ENCODE data around the gene APPBP2. TPM values are rescaled to one million over a fixed set of nuclear protein-coding genes. Genes with fewer than 3 reads are reported as not detected.

The APPBP2 gene
- total and polyA plus RNA-seq, 12 donors, result 5.5 to 63.4 (median 36.1) TPM

GRCh38 chr17:60535382-60536279 lies 9.6 kb upstream of the APPBP2 start:
- intact Hi-C loops (cut with DNase I), result no loop called here
- Histone ChIP-seq H3K27ac (no peak overlapping the region), H3K36me3 (replicated peaks in 1 of 2) (no peaks in the 10 kb centered on the region), H3K27me3 (no peaks in the 10 kb centered on the region), H3K4me1 (replicated peaks in 1 of 2) (no peaks in the 10 kb centered on the region), H3K4me3 (no peak overlapping the region), H3K9me3 (replicated peaks in 1 of 3) (no peaks in the 10 kb centered on the region)
- 47 to 57% (median 54%) methylated on average over 3 of the region's 3 CpGs for WGBS, 4 donors
- TF ChIP-seq POLR2A (IDR thresholded peaks at IDR 0.05), result no peak
- TF ChIP-seq, protein P1, sequence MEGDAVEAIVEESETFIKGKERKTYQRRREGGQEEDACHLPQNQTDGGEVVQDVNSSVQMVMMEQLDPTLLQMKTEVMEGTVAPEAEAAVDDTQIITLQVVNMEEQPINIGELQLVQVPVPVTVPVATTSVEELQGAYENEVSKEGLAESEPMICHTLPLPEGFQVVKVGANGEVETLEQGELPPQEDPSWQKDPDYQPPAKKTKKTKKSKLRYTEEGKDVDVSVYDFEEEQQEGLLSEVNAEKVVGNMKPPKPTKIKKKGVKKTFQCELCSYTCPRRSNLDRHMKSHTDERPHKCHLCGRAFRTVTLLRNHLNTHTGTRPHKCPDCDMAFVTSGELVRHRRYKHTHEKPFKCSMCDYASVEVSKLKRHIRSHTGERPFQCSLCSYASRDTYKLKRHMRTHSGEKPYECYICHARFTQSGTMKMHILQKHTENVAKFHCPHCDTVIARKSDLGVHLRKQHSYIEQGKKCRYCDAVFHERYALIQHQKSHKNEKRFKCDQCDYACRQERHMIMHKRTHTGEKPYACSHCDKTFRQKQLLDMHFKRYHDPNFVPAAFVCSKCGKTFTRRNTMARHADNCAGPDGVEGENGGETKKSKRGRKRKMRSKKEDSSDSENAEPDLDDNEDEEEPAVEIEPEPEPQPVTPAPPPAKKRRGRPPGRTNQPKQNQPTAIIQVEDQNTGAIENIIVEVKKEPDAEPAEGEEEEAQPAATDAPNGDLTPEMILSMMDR (IDR thresholded peaks at IDR 0.05), result no peak
- DNase-seq, result no peak

- TF ChIP-seq, protein P1 (IDR thresholded peaks at IDR 0.05), result no peak
- no peak for TF ChIP-seq POLR2A (IDR thresholded peaks at IDR 0.05)
- H3K27me3 ChIP-seq, result no peaks in the 10 kb centered on the region
- intact Hi-C loops (cut with DNase I), result no loop called here
- no peaks in the 10 kb centered on the region for H3K9me3 ChIP-seq (replicated peaks in 1 of 3)
- H3K4me3 ChIP-seq, result no peak overlapping the region
- WGBS, 4 donors, result 87 to 91% (median 89%) methylated on average over 7 of the region's 7 CpGs
- H3K36me3 ChIP-seq (replicated peaks in 1 of 2), result no peaks in the 10 kb centered on the region
- H3K27ac ChIP-seq, result no peak overlapping the region
- DNase-seq, result no peak
- H3K4me1 ChIP-seq (replicated peaks in 1 of 2), result no peaks in the 10 kb centered on the region
Observed at GRCh38 chr17:60534613-60535157, 8.6 kb upstream of the APPBP2 start.

DNA sequence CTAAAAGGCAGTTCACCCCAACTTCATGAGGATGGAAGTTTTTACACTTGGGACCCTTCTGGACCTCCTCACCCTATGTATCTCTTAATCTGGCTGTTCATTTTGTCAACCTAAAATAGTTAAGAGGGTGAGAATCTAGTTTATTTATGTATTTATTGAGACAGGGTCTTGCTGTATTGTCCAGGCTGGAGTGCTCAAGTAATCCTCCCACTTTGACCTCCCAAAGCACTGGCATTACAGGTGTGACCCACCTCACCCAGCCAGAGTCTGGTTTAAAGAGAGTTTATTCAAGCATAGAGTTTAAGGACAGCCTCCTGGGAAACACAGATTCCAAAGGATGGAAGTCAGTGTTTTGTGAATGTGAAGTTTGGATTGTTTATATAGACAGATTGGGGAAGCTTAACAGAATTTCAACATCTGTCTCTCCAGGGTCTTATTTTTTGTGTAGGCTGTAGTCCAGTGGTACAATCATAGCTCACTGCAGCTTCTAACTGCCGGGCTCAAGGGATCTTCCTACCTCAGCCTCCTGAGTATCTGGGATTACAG lies 8.0 kb upstream of the APPBP2 start:
- Histone ChIP-seq H3K27me3 (no peaks in the 10 kb centered on the region), H3K36me3 (replicated peaks in 1 of 2) (no peaks in the 10 kb centered on the region), H3K9me3 (replicated peaks in 1 of 3) (no peaks in the 10 kb centered on the region), H3K4me1 (replicated peaks in 1 of 2) (no peaks in the 10 kb centered on the region), H3K4me3 (no peak overlapping the region), H3K27ac (no peak overlapping the region)
- 83 to 100% (median 89%) methylated on average over 1 of the region's 1 CpG for WGBS, 4 donors
- TF ChIP-seq POLR2A (IDR thresholded peaks at IDR 0.05), result no peak
- TF ChIP-seq, protein P1 (IDR thresholded peaks at IDR 0.05), result no peak
- no peak for DNase-seq
- intact Hi-C loops (cut with DNase I), result no loop called here

GRCh38 chr17:60529806-60530205 lies 3.8 kb upstream of the APPBP2 start:
- intact Hi-C loops (cut with DNase I), result loop anchor here in 1 of 2 donors (10.0 kb wide), 1 partner anchor 55 kb away; no protein-coding TSS in a partner anchor
- Histone ChIP-seq H3K4me1 (replicated peaks in 1 of 2) (peaks cover 0 to 6% of the 10 kb centered on the region in 2 donors), H3K27ac (no peak overlapping the region), H3K27me3 (no peaks in the 10 kb centered on the region), H3K36me3 (replicated peaks in 1 of 2) (no peaks in the 10 kb centered on the region), H3K9me3 (replicated peaks in 1 of 3) (no peaks in the 10 kb centered on the region), H3K4me3 (no peak overlapping the region)
- DNase-seq, result no peak
- no peak for TF ChIP-seq POLR2A (IDR thresholded peaks at IDR 0.05)
- TF ChIP-seq, protein P1 (IDR thresholded peaks at IDR 0.05), result no peak
- WGBS, 4 donors, result 95 to 100% (median 100%) methylated on average over 1 of the region's 1 CpG
